Endothelial cell of umbilical vein (primary cell): Measurements from ENCODE around the gene HBG2. TPM values are rescaled to one million over a fixed set of nuclear protein-coding genes. Genes with fewer than 3 reads are reported as not detected.

ENCODE experiments used
- BruUV-seq: library from RNA; stranded (reverse); fragments of 400-500 nt; replicated peaks from 2 replicates; lab custom pipeline; 2021; lab: Mats Ljungman, UMichigan
- CTCF ChIA-PET: fragments of 300-600, 350-600 bp; sonication (Branson Sonifier 250); formaldehyde crosslinking; loops from one replicate; lab custom pipeline; 2021; ENCODE audit warnings: antibody characterized with exemption, inconsistent platforms; lab: Charles Lee
- POLR2A ChIA-PET: fragments of 300-600, 350-600 bp; sonication (Branson Sonifier 250); formaldehyde crosslinking; loops from one replicate; lab custom pipeline; 2021; ENCODE audit warnings: antibody characterized with exemption, inconsistent platforms; lab: Charles Lee
- DNase-seq: peaks from one replicate; pipeline ENCODE4 v3.0.0-alpha.2; 2011; ENCODE audit warnings: low read depth, low spot score
- FAIRE-seq: peaks from 2 replicates; lab custom pipeline; 2011; peaks lifted over from hg19 to GRCh38; lab: Jason Lieb, UNC
- H2AFZ ChIP-seq: 2 replicates; pipeline ENCODE4 v1.6.0; 2012; ENCODE audit warnings: low read depth, low read length, control low read depth, inconsistent platforms
- H3K27ac ChIP-seq: 2 replicates; pipeline ENCODE4 v1.5.1; 2011; ENCODE audit warnings: low read depth, mild to moderate bottlenecking, control low read depth, low read length, moderate library complexity; ENCODE audit not compliant: insufficient read depth
- H3K27me3 ChIP-seq, 2 experiments: 2 replicates each; pipeline versions ENCODE4 v1.6.0 to v1.6.1; 2011; ENCODE audit warnings: low read length in 2 of 2, mixed read lengths in 1 of 2; ENCODE audit not compliant: control insufficient read depth in 2 of 2, insufficient read depth in 2 of 2
- H3K36me3 ChIP-seq, 2 experiments: 2 replicates in 1 of 2; 3 replicates in 1 of 2; pipeline ENCODE4 v1.5.1; 2011; ENCODE audit warnings: low read length in 2 of 2, mild to moderate bottlenecking in 1 of 2, moderate library complexity in 1 of 2; ENCODE audit not compliant: control insufficient read depth in 2 of 2, insufficient read depth in 2 of 2; ENCODE audit errors: extremely low read depth in 1 of 2
- H3K4me1 ChIP-seq: 3 replicates; pipeline ENCODE4 v1.5.1; 2011; ENCODE audit warnings: mild to moderate bottlenecking, low read length; ENCODE audit not compliant: control insufficient read depth, insufficient read depth; ENCODE audit errors: extremely low read depth
- H3K4me2 ChIP-seq: 2 replicates; pipeline ENCODE4 v1.6.1; 2011; ENCODE audit warnings: low read length, control low read depth, mixed read lengths; ENCODE audit not compliant: insufficient read depth
- H3K4me3 ChIP-seq, 3 experiments: fragments of 200-600 bp in 1 of 3; sonication (generic), shearing (Covaris generic) in 1 of 3; replicated peaks in 1 of 3; 2 replicates each; pipeline ENCODE4 v1.5.1; 2011 to 2016; ENCODE audit warnings: control low read depth in 3 of 3, low read length in 3 of 3, mild to moderate bottlenecking in 2 of 3, inconsistent platforms in 1 of 3, low read depth in 1 of 3, moderate library complexity in 1 of 3; ENCODE audit not compliant: insufficient read depth in 1 of 3
- H3K79me2 ChIP-seq: 2 replicates; pipeline ENCODE4 v1.6.0; 2012; ENCODE audit warnings: low read length, inconsistent platforms; ENCODE audit not compliant: control insufficient read depth, insufficient read depth
- H3K9ac ChIP-seq: replicated peaks from 2 replicates; pipeline ENCODE3; 2011; ENCODE audit warnings: low read length, control low read depth; ENCODE audit not compliant: insufficient read depth; ENCODE audit errors: extremely low read depth
- H3K9me1 ChIP-seq: replicated peaks from 3 replicates; pipeline ENCODE4 v1.6.0; 2011; ENCODE audit warnings: mild to moderate bottlenecking, low read length; ENCODE audit not compliant: control insufficient read depth, insufficient read depth; ENCODE audit errors: extremely low read depth
- H3K9me3 ChIP-seq: replicated peaks from 2 replicates; pipeline ENCODE4 v1.5.1; 2012; ENCODE audit warnings: low read length, inconsistent platforms; ENCODE audit not compliant: control insufficient read depth, insufficient read depth
- H4K20me1 ChIP-seq: replicated peaks from 2 replicates; pipeline ENCODE3; 2011; ENCODE audit warnings: mild to moderate bottlenecking, low read length; ENCODE audit not compliant: control insufficient read depth, insufficient read depth; ENCODE audit errors: extremely low read depth
- CTCF ChIP-seq, 2 donors: IDR thresholded peaks; 1 replicate in 1 of 2; 2 replicates in 1 of 2; pipeline ENCODE4 v1.5.1; 2011; ENCODE audit warnings: low read length in 2 of 2, mild to moderate bottlenecking in 2 of 2, moderate library complexity in 2 of 2, control low read depth in 1 of 2, inconsistent platforms in 1 of 2, low read depth in 1 of 2; ENCODE audit not compliant: insufficient read depth in 1 of 2; ENCODE audit errors: extremely low read depth in 1 of 2
- EZH2 ChIP-seq: IDR thresholded peaks from 2 replicates; pipeline ENCODE4 v1.6.1; 2012; ENCODE audit warnings: borderline replicate concordance, low read depth, mild to moderate bottlenecking, moderate library complexity, low read length, inconsistent platforms; ENCODE audit not compliant: severe bottlenecking
- FOS ChIP-seq: IDR thresholded peaks from 2 replicates; pipeline ENCODE4 v1.6.1; 2011; ENCODE audit warnings: mild to moderate bottlenecking, low read length, moderate library complexity, borderline replicate concordance; ENCODE audit not compliant: insufficient read depth
- GATA2 ChIP-seq: IDR thresholded peaks from 2 replicates; pipeline ENCODE4 v1.7.0; 2011; ENCODE audit warnings: low read depth, mild to moderate bottlenecking, moderate library complexity, mixed read lengths, low read length; ENCODE audit not compliant: insufficient read length, insufficient read depth
- JUN ChIP-seq: IDR thresholded peaks from 2 replicates; pipeline ENCODE4 v1.6.1; 2011; ENCODE audit warnings: borderline replicate concordance, low read depth; ENCODE audit not compliant: insufficient read length, insufficient read depth
- MAX ChIP-seq: IDR thresholded peaks from 2 replicates; pipeline ENCODE4 v1.6.1; 2011; ENCODE audit not compliant: insufficient read depth, insufficient read length
- MYC ChIP-seq: IDR thresholded peaks from one replicate; pipeline ENCODE4 v1.6.1; 2011; ENCODE audit warnings: mild to moderate bottlenecking, low read depth, low read length
- POLR2A ChIP-seq: IDR thresholded peaks from 2 replicates; pipeline ENCODE4 v1.6.1; 2012; ENCODE audit warnings: low read depth, mild to moderate bottlenecking, control low read depth, low read length
- POLR2AphosphoS5 ChIP-seq: IDR thresholded peaks from 2 replicates; pipeline ENCODE4 v1.6.1; 2012; ENCODE audit warnings: low read depth, mild to moderate bottlenecking, control low read depth, low read length, moderate library complexity; ENCODE audit not compliant: insufficient read depth
- dilution Hi-C: fragments of 300-500 bp; cut with MboI; formaldehyde crosslinking; loops from one replicate; pipeline ENCODE4 v1.15.0; 2019; ENCODE audit warnings: low sequenced_read_pairs; ENCODE audit not compliant: extremely low pct_ligation_motif_present
- intact Hi-C: fragments of 100-400 bp; cut with micrococcal nuclease; formaldehyde crosslinking; loops from one replicate; pipeline ENCODE4 v1.10.0; 2022
- polyA plus RNA-seq, 4 experiments: library from polyadenylated mRNA; depleted of rRNA in 3 of 4; stranded (reverse) in 3 of 4; unstranded in 1 of 4; fragments of >200 nt; gene quantifications; 2 replicates each; pipeline versions ENCODE4 v1.2.1 to v1.2.3, GENCODE V29; 2011 to 2012; ENCODE audit warnings: missing spikeins in 1 of 4
- total RNA-seq: library from RNA; stranded (reverse); gene quantifications from 2 replicates; pipeline ENCODE4 v1.2.3, GENCODE V29; 2021

HBG2 gene
- total and polyA plus RNA-seq, 2 donors (not counting 3 experiments of a cell fraction or from before 2014, with no cell fraction given), result 1.2 TPM; not detected in 1

GRCh38 chr11:5288906-5289550 is 34.4 kb upstream of the HBG2 start:
- no TSS peak for BruUV-seq
- ChIA-PET POLR2A (no interaction called here), CTCF (interaction anchor here (1.0 to 1.7 kb wide), 3 partner anchors 9 to 164 kb away, joined by 4 read pairs; no protein-coding TSS in a partner anchor)
- no peaks in the 10 kb centered on the region for H3K36me3 ChIP-seq
- TF ChIP-seq FOS, result no peak
- TF ChIP-seq JUN, result no peak
- no peak for TF ChIP-seq GATA2
- no peak for TF ChIP-seq EZH2
- no peak for TF ChIP-seq CTCF (IDR thresholded peaks at IDR 0.05; ENCODE audit: extremely low read depth in 1 of 2, insufficient read depth in 1 of 2, low read depth in 1 of 2, low read length in 2 of 2)
- TF ChIP-seq MAX, result no peak
- no peak for TF ChIP-seq MYC
- TF ChIP-seq POLR2A, result no peak
- no peak for TF ChIP-seq POLR2AphosphoS5
- no peaks in the 10 kb centered on the region for H4K20me1 ChIP-seq
- FAIRE-seq (no peak), DNase-seq (no peak)
- H3K4me2 ChIP-seq, result no peak overlapping the region
- H3K9ac ChIP-seq, result no peak overlapping the region
- no peaks in the 10 kb centered on the region for H3K79me2 ChIP-seq
- H3K27me3 ChIP-seq, result no peaks in the 10 kb centered on the region
- no peak overlapping the region for H3K4me3 ChIP-seq
- intact Hi-C loops (no loop called here), dilution Hi-C loops (no loop called here)
- H2AFZ ChIP-seq, result no peak overlapping the region
- H3K9me1 ChIP-seq, result no peaks in the 10 kb centered on the region
- no peak overlapping the region for H3K27ac ChIP-seq
- H3K9me3 ChIP-seq, result no peaks in the 10 kb centered on the region
- H3K4me1 ChIP-seq, result no peaks in the 10 kb centered on the region
